ENCODE measurements around the gene RALGPS2. TPM values are rescaled to one million over a fixed set of nuclear protein-coding genes. Genes with fewer than 3 reads are reported as not detected.
A peak's percentile ranks its signal among the peaks of the same experiment; 100 is the strongest.

The RALGPS2 gene
- total and polyA plus RNA-seq, 2 donors (not counting 1 experiment from before 2014, with no cell fraction given), result 59.6 to 251 TPM

- intact Hi-C loops (cut with micrococcal nuclease), result loop anchor here (5.0 kb wide), 1 partner anchor 34 kb away; no protein-coding TSS in a partner anchor
- ChIA-PET CTCF (interaction anchor here (0.5 to 2.2 kb wide), 4 partner anchors 54 to 276 kb away, joined by 3 to 8 read pairs (median 4); no protein-coding TSS in a partner anchor), POLR2A (interaction anchor here (0.6 kb wide), 1 partner anchor 88 kb away, joined by 3 read pairs; no protein-coding TSS in a partner anchor)
- TF ChIP-seq EZH2 (IDR thresholded peaks at IDR 0.05; ENCODE audit: borderline replicate concordance, insufficient read depth, low read depth, low read length, poor library complexity, severe bottlenecking) (no peak), CTCF (IDR thresholded peaks at IDR 0.05) (no peak)
- H3K9ac ChIP-seq (ENCODE audit: low read length), result no peak overlapping the region
- peak overlapping the region in 1 of 2 donors; percentile 68 for H3K27ac ChIP-seq (ENCODE audit: low read length in 2 of 2)
- no peak overlapping the region for H3K4me2 ChIP-seq (replicated peaks; ENCODE audit: low read depth, low read length, poor library complexity, severe bottlenecking)
- no peak overlapping the region for H3K4me3 Mint-ChIP-seq
- H3K9me3 ChIP-seq (ENCODE audit: control extremely low read depth in 1 of 3, control insufficient read depth in 2 of 3, insufficient read depth in 1 of 3, low read length in 2 of 3), result no peaks in the 10 kb centered on the region
- H3K27ac Mint-ChIP-seq, result peak overlapping the region; percentile 86
- H3K4me1 Mint-ChIP-seq, result peaks cover 55% of the 10 kb centered on the region
- H3K4me1 ChIP-seq (ENCODE audit: control insufficient read depth in 2 of 2, insufficient read depth in 2 of 2, low read length in 2 of 2), result peaks cover 9 to 12% of the 10 kb centered on the region in 2 donors
- H3K36me3 ChIP-seq (replicated peaks in 1 of 2; ENCODE audit: control extremely low read depth in 1 of 2, control insufficient read depth in 1 of 2, extremely low read depth in 1 of 2, insufficient read depth in 2 of 2, low read length in 1 of 2), result peaks cover 29 to 89% of the 10 kb centered on the region in 2 experiments
- no peak overlapping the region for H3K4me3 ChIP-seq (ENCODE audit: control extremely low read depth in 1 of 5, extremely low read depth in 1 of 5, insufficient read depth in 1 of 5, low read depth in 2 of 5, low read length in 4 of 5)
- H3K27me3 Mint-ChIP-seq, result no peaks in the 10 kb centered on the region
- peaks cover 68% of the 10 kb centered on the region for H4K20me1 ChIP-seq (ENCODE audit: control insufficient read depth, insufficient read depth, low read length, poor library complexity, severe bottlenecking)
- no peaks in the 10 kb centered on the region for H3K27me3 ChIP-seq (replicated peaks in 1 of 4; ENCODE audit: control extremely low read depth in 1 of 4, control insufficient read depth in 3 of 4, insufficient read depth in 4 of 4, low read length in 3 of 4)
- no peak overlapping the region for H2AFZ ChIP-seq (ENCODE audit: insufficient read depth, low read depth, low read length, poor library complexity, severe bottlenecking)
- peaks cover 88% of the 10 kb centered on the region for H3K79me2 ChIP-seq (ENCODE audit: control insufficient read depth, insufficient read depth, low read length)
- WGBS (ENCODE audit: insufficient coverage), result 100% methylated on average over 2 of the region's 2 CpGs
- DNase-seq (no peak), ATAC-seq (ENCODE audit: low read depth) (no peak)
- H3K9me3 Mint-ChIP-seq (ENCODE audit: insufficient read depth), result no peaks in the 10 kb centered on the region
Observed at GRCh38 chr1:178818416-178818815, 93.4 kb downstream of the RALGPS2 start.

DNA sequence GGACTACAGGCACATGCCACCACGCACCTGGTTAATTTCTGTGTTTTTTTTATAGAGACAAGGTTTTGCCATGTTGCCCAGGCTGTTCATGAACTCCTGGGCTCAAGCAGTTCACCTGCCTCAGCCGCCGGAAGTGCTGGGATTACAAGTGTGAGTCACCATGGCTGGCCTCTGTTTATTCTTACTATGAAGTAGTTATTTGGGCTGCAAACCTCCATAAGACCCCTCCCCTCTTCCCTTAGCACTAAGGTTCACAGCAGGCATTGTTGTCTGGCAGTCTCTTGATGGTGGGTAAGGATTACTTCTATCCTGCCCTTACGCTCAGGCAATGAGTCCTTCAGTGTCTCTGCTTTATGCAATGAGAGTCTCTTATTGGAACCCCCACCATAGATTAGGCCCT is 94.1 kb downstream of the RALGPS2 start:
- Histone ChIP-seq H3K79me2 (ENCODE audit: control insufficient read depth, insufficient read depth, low read length) (peaks cover 89% of the 10 kb centered on the region), H3K9me3 (ENCODE audit: control extremely low read depth in 1 of 3, control insufficient read depth in 2 of 3, insufficient read depth in 1 of 3, low read length in 2 of 3) (no peaks in the 10 kb centered on the region), H4K20me1 (ENCODE audit: control insufficient read depth, insufficient read depth, low read length, poor library complexity, severe bottlenecking) (peaks cover 71% of the 10 kb centered on the region), H3K4me1 (ENCODE audit: control insufficient read depth in 2 of 2, insufficient read depth in 2 of 2, low read length in 2 of 2) (peaks cover 9 to 12% of the 10 kb centered on the region in 2 donors), H3K36me3 (replicated peaks in 1 of 2; ENCODE audit: control extremely low read depth in 1 of 2, control insufficient read depth in 1 of 2, extremely low read depth in 1 of 2, insufficient read depth in 2 of 2, low read length in 1 of 2) (peaks cover 32 to 90% of the 10 kb centered on the region in 2 experiments), H3K27ac (ENCODE audit: low read length in 2 of 2) (peak overlapping the region in 1 of 2 donors; percentile 68), H3K27me3 (replicated peaks in 1 of 4; ENCODE audit: control extremely low read depth in 1 of 4, control insufficient read depth in 3 of 4, insufficient read depth in 4 of 4, low read length in 3 of 4) (no peaks in the 10 kb centered on the region), H3K9ac (ENCODE audit: low read length) (no peak overlapping the region), H2AFZ (ENCODE audit: insufficient read depth, low read depth, low read length, poor library complexity, severe bottlenecking) (no peak overlapping the region), H3K4me2 (replicated peaks; ENCODE audit: low read depth, low read length, poor library complexity, severe bottlenecking) (no peak overlapping the region), H3K4me3 (ENCODE audit: control extremely low read depth in 1 of 5, extremely low read depth in 1 of 5, insufficient read depth in 1 of 5, low read depth in 2 of 5, low read length in 4 of 5) (no peak overlapping the region)
- POLR2A ChIA-PET, result no interaction called here
- CTCF ChIA-PET, result interaction anchor here (0.7 to 2.2 kb wide), 2 partner anchors 53 to 184 kb away, joined by 3 to 6 read pairs; no protein-coding TSS in a partner anchor
- Mint-ChIP-seq H3K4me3 (no peak overlapping the region), H3K27me3 (no peaks in the 10 kb centered on the region), H3K4me1 (peaks cover 55% of the 10 kb centered on the region), H3K9me3 (ENCODE audit: insufficient read depth) (no peaks in the 10 kb centered on the region), H3K27ac (peak overlapping the region; percentile 75)
- WGBS (ENCODE audit: insufficient coverage), result no CpG with 5 or more reads among the region's 4 CpGs
- intact Hi-C loops (cut with micrococcal nuclease), result loop anchor here (5.0 kb wide), 1 partner anchor 33 kb away; no protein-coding TSS in a partner anchor
- TF ChIP-seq CTCF (IDR thresholded peaks at IDR 0.05), result no peak
- TF ChIP-seq EZH2 (IDR thresholded peaks at IDR 0.05; ENCODE audit: borderline replicate concordance, insufficient read depth, low read depth, low read length, poor library complexity, severe bottlenecking), result no peak
- DNase-seq (no peak), ATAC-seq (ENCODE audit: low read depth) (no peak)

All from B cell (primary cell).